H1 (cell line): ENCODE results near the gene BRI3BP. TPM values are rescaled to one million over a fixed set of nuclear protein-coding genes. Genes with fewer than 3 reads are reported as not detected.

Source experiments
- CTCF ChIA-PET: fragments of 300-600 bp; sonication (Branson Sonifier 250); formaldehyde crosslinking; loops from one replicate; lab custom pipeline; 2021; ENCODE audit not compliant: partially characterized antibody; lab: Charles Lee
- POLR2A ChIA-PET: fragments of 300-600 bp; sonication (Branson Sonifier 250); formaldehyde crosslinking; loops from one replicate; lab custom pipeline; 2021; ENCODE audit warnings: inconsistent platforms; ENCODE audit not compliant: partially characterized antibody; lab: Charles Lee
- DNase-seq, 2 experiments: peaks; one replicate each; pipeline versions ENCODE4 v3.0.0 to v3.0.0-alpha.2; 2010 to 2022; ENCODE audit warnings: low spot score in 2 of 2, low read depth in 1 of 2, mixed read lengths in 1 of 2
- FAIRE-seq: peaks from 2 replicates; lab custom pipeline; 2011; peaks lifted over from hg19 to GRCh38; lab: Jason Lieb, UNC
- H2AFZ ChIP-seq: 2 replicates; pipeline ENCODE4 v1.8.1; 2012; ENCODE audit warnings: low read length, inconsistent platforms
- H2AK5ac ChIP-seq: 2 replicates; pipeline ENCODE4 v1.6.1; 2013; ENCODE audit warnings: low read depth, low read length
- H2BK120ac ChIP-seq: replicated peaks from 2 replicates; pipeline ENCODE3; 2013; ENCODE audit warnings: low read depth, low read length, inconsistent platforms
- H2BK12ac ChIP-seq: 2 replicates; pipeline ENCODE4 v1.6.1; 2013; ENCODE audit warnings: low read depth, low read length
- H2BK15ac ChIP-seq: 2 replicates; pipeline ENCODE4 v1.6.1; 2013; ENCODE audit warnings: low read length
- H2BK20ac ChIP-seq: 2 replicates; pipeline ENCODE4 v1.6.1; 2013; ENCODE audit warnings: low read length
- H2BK5ac ChIP-seq: 2 replicates; pipeline ENCODE4 v1.6.1; 2013; ENCODE audit warnings: low read depth, low read length
- H3K14ac ChIP-seq: 2 replicates; pipeline ENCODE4 v1.6.1; 2013; ENCODE audit warnings: inconsistent platforms; ENCODE audit not compliant: insufficient read length
- H3K18ac ChIP-seq: 2 replicates; pipeline ENCODE4 v1.6.1; 2013; ENCODE audit warnings: low read length; ENCODE audit errors: extremely low read depth
- H3K23ac ChIP-seq: 2 replicates; pipeline ENCODE4 v1.6.1; 2013; ENCODE audit warnings: inconsistent platforms; ENCODE audit not compliant: insufficient read length
- H3K23me2 ChIP-seq: 2 replicates; pipeline ENCODE4 v1.6.1; 2013; ENCODE audit warnings: low read depth, low read length
- H3K27ac ChIP-seq: 2 replicates; pipeline ENCODE4 v1.6.1; 2011; ENCODE audit warnings: low read depth, low read length, inconsistent platforms
- H3K27me3 ChIP-seq, 4 experiments: replicated peaks in 1 of 4; 1 replicate in 1 of 4; 2 replicates in 3 of 4; pipeline versions ENCODE4 v1.6.1 to v1.8.1; 2011 to 2013; ENCODE audit warnings: low read length in 3 of 4, mild to moderate bottlenecking in 3 of 4, inconsistent platforms in 2 of 4, mixed read lengths in 2 of 4, moderate library complexity in 1 of 4; ENCODE audit not compliant: control insufficient read depth in 3 of 4, insufficient read depth in 3 of 4; ENCODE audit errors: extremely low read depth in 1 of 4
- H3K36me3 ChIP-seq, 4 experiments: 2 replicates each; pipeline versions ENCODE4 v1.6.1 to v1.8.1; 2011 to 2013; ENCODE audit warnings: mild to moderate bottlenecking in 4 of 4, low read length in 3 of 4, moderate library complexity in 2 of 4, control low read depth in 1 of 4, inconsistent platforms in 1 of 4; ENCODE audit not compliant: insufficient read depth in 4 of 4, control insufficient read depth in 2 of 4
- H3K4ac ChIP-seq: replicated peaks from 2 replicates; pipeline ENCODE3; 2013; ENCODE audit warnings: low read length, low read depth, mixed read lengths, inconsistent platforms; ENCODE audit not compliant: insufficient read length
- H3K4me1 ChIP-seq, 4 experiments: replicated peaks in 1 of 4; 1 replicate in 1 of 4; 2 replicates in 3 of 4; pipeline versions ENCODE4 v1.6.1 to v1.8.1; 2011 to 2013; ENCODE audit warnings: low read length in 3 of 4, inconsistent platforms in 2 of 4, mixed read lengths in 1 of 4; ENCODE audit not compliant: insufficient read depth in 4 of 4, control insufficient read depth in 3 of 4
- H3K4me2 ChIP-seq, 2 experiments: 2 replicates each; pipeline versions ENCODE4 v1.6.1 to v1.8.1; 2011 to 2013; ENCODE audit warnings: low read depth in 2 of 2, low read length in 2 of 2, control low read depth in 1 of 2, inconsistent platforms in 1 of 2, mild to moderate bottlenecking in 1 of 2; ENCODE audit not compliant: insufficient read depth in 1 of 2
- H3K4me3 ChIP-seq, 4 experiments: fragments of 200-600, 300-600 bp in 1 of 4; sonication (generic), shearing (Covaris generic), sonication (Bioruptor Twin) in 1 of 4; 2 replicates each; pipeline versions ENCODE4 v1.5.1 to v1.8.1; 2011 to 2016; ENCODE audit warnings: low read length in 4 of 4, low read depth in 3 of 4, control low read depth in 2 of 4, inconsistent platforms in 2 of 4, mild to moderate bottlenecking in 2 of 4, mixed read lengths in 1 of 4, moderate library complexity in 1 of 4; ENCODE audit not compliant: insufficient read depth in 2 of 4; ENCODE audit errors: extremely low read depth in 1 of 4
- H3K56ac ChIP-seq: replicated peaks from 2 replicates; pipeline ENCODE3; 2013; ENCODE audit warnings: low read depth, mild to moderate bottlenecking, mixed read lengths, low read length, inconsistent platforms; ENCODE audit not compliant: insufficient read length
- H3K79me1 ChIP-seq: 2 replicates; pipeline ENCODE4 v1.6.1; 2013; ENCODE audit warnings: low read depth, low read length, control low read depth
- H3K79me2 ChIP-seq, 2 experiments: 2 replicates each; pipeline versions ENCODE4 v1.6.1 to v1.8.1; 2012 to 2013; ENCODE audit warnings: low read length in 2 of 2, mild to moderate bottlenecking in 2 of 2, inconsistent platforms in 1 of 2; ENCODE audit not compliant: insufficient read depth in 2 of 2, control insufficient read depth in 1 of 2
- H3K9ac ChIP-seq, 4 experiments: replicated peaks in 1 of 4; 1 replicate in 1 of 4; 2 replicates in 3 of 4; pipeline versions ENCODE4 v1.6.1 to v1.8.1; 2011 to 2013; ENCODE audit warnings: low read depth in 3 of 4, low read length in 3 of 4, control low read depth in 2 of 4, mild to moderate bottlenecking in 2 of 4, moderate library complexity in 2 of 4, inconsistent platforms in 1 of 4; ENCODE audit errors: extremely low read depth in 1 of 4
- H3K9me3 ChIP-seq, 2 experiments: 2 replicates each; pipeline versions ENCODE4 v1.6.1 to v1.8.1; 2012 to 2013; ENCODE audit warnings: mild to moderate bottlenecking in 2 of 2, moderate library complexity in 2 of 2, control low read depth in 1 of 2, inconsistent platforms in 1 of 2, low read depth in 1 of 2, low read length in 1 of 2, mixed read lengths in 1 of 2; ENCODE audit not compliant: insufficient read depth in 2 of 2
- H4K20me1 ChIP-seq, 2 experiments: replicated peaks in 1 of 2; 2 replicates each; pipeline versions ENCODE3 to v1.8.1; 2011 to 2013; ENCODE audit warnings: inconsistent platforms in 2 of 2, low read length in 2 of 2, mild to moderate bottlenecking in 1 of 2; ENCODE audit not compliant: insufficient read depth in 2 of 2, control insufficient read depth in 1 of 2
- H4K5ac ChIP-seq: 2 replicates; pipeline ENCODE4 v1.6.1; 2013; ENCODE audit warnings: low read length, low read depth, mixed read lengths, inconsistent platforms; ENCODE audit not compliant: insufficient read length
- H4K8ac ChIP-seq: 2 replicates; pipeline ENCODE4 v1.8.0; 2013; ENCODE audit warnings: mild to moderate bottlenecking, moderate library complexity, low read length, inconsistent platforms; ENCODE audit not compliant: insufficient read depth; ENCODE audit errors: extremely low read depth
- H4K91ac ChIP-seq: replicated peaks from 2 replicates; pipeline ENCODE3; 2013; ENCODE audit warnings: low read length, mixed read lengths, inconsistent platforms; ENCODE audit not compliant: insufficient read length
- ATF3 ChIP-seq: IDR thresholded peaks from 2 replicates; pipeline ENCODE4 v1.6.1; 2011; ENCODE audit warnings: low read depth, mild to moderate bottlenecking, low read length; ENCODE audit not compliant: insufficient read depth
- CBX5 ChIP-seq: fragments of 300-800, 300-1000 bp; sonication (generic); IDR thresholded peaks from 2 replicates; pipeline ENCODE4 v1.7.1; 2016; ENCODE audit warnings: antibody characterized with exemption, low read length, low read depth
- CBX8 ChIP-seq: fragments of 300-800, 300-1000 bp; sonication (generic); IDR thresholded peaks from 2 replicates; pipeline ENCODE4 v1.7.1; 2016; ENCODE audit warnings: low read depth, low read length, borderline replicate concordance
- CHD2 ChIP-seq: IDR thresholded peaks from 2 replicates; pipeline ENCODE4 v1.6.1; 2012; ENCODE audit warnings: low read length, improper control_type of control experiment
- CTBP2 ChIP-seq: IDR thresholded peaks from 2 replicates; pipeline ENCODE4 v1.7.0; 2011; ENCODE audit warnings: borderline replicate concordance, mild to moderate bottlenecking, moderate library complexity, mixed read lengths, low read length; ENCODE audit not compliant: insufficient read depth, insufficient read length
- KDM1A ChIP-seq: fragments of 200-600, 300-600 bp; sonication (generic); IDR thresholded peaks from 2 replicates; pipeline ENCODE4 v1.7.1; 2016; ENCODE audit warnings: mild to moderate bottlenecking, low read length, borderline replicate concordance
- KDM5A ChIP-seq: fragments of 200-600 bp; IDR thresholded peaks from 2 replicates; pipeline ENCODE4 v1.7.1; 2012; ENCODE audit warnings: mild to moderate bottlenecking, low read length, inconsistent platforms, mixed read lengths
- POU5F1 ChIP-seq: IDR thresholded peaks from 2 replicates; pipeline ENCODE4 v1.6.1; 2011; ENCODE audit warnings: low read depth, mild to moderate bottlenecking, low read length, moderate library complexity
- SUZ12 ChIP-seq: fragments of 200-600 bp; sonication (generic); IDR thresholded peaks from 2 replicates; pipeline ENCODE4 v1.6.1; 2012; ENCODE audit warnings: mild to moderate bottlenecking, inconsistent platforms, low read length, moderate library complexity, mixed read lengths
- TAF1 ChIP-seq: IDR thresholded peaks from 2 replicates; pipeline ENCODE4 v1.6.1; 2011; ENCODE audit warnings: mild to moderate bottlenecking, low read depth, low read length
- USF2 ChIP-seq: IDR thresholded peaks from 2 replicates; pipeline ENCODE4 v1.6.1; 2011; ENCODE audit warnings: low read length, improper control_type of control experiment
- WGBS, 2 experiments: shearing (Covaris generic) in 1 of 2; methylation state at CpG; one replicate each; pipeline versions ENCODE4 v1.1.6 to v1.1.7; 2013 to 2015; ENCODE audit warnings: low lambda C conversion rate in 2 of 2, mixed read lengths in 2 of 2, inconsistent platforms in 1 of 2, low coverage in 1 of 2, missing lambda C conversion rate in 1 of 2; ENCODE audit not compliant: insufficient replicate concordance in 2 of 2, insufficient coverage in 1 of 2, insufficient read length in 1 of 2; ENCODE audit errors: extremely low coverage in 1 of 2, missing lambda C conversion rate in 1 of 2; 5-methylcytosine and 5-hydroxymethylcytosine counted together
- polyA plus RNA-seq, 7 experiments: library from polyadenylated mRNA; depleted of rRNA in 3 of 7; stranded (reverse) in 5 of 7; unstranded in 2 of 7; fragments of >200 nt in 5 of 7; fragments of 200-250 nt in 2 of 7; gene quantifications; 1 replicate in 5 of 7; 2 replicates in 1 of 7; 4 replicates in 1 of 7; pipeline versions ENCODE4 v1.2.1 to v1.2.3, GENCODE V29; 2011 to 2013; ENCODE audit warnings: missing spikeins in 2 of 7, mixed read lengths in 2 of 7
- total RNA-seq: library from RNA; stranded (reverse); fragmentation: NEBNext Ultra II Directional; extraction: Animal tissue kit (Norgen Biotek cat#: 25700); gene quantifications from 2 replicates; pipeline ENCODE4 v1.2.1, GENCODE V29; 2021

BRI3BP gene
- total and polyA plus RNA-seq, 2 of the 8 experiments (the other 6 are each of a cell fraction or from before 2014, with no cell fraction given): 5.4 to 14.2 TPM

DNA sequence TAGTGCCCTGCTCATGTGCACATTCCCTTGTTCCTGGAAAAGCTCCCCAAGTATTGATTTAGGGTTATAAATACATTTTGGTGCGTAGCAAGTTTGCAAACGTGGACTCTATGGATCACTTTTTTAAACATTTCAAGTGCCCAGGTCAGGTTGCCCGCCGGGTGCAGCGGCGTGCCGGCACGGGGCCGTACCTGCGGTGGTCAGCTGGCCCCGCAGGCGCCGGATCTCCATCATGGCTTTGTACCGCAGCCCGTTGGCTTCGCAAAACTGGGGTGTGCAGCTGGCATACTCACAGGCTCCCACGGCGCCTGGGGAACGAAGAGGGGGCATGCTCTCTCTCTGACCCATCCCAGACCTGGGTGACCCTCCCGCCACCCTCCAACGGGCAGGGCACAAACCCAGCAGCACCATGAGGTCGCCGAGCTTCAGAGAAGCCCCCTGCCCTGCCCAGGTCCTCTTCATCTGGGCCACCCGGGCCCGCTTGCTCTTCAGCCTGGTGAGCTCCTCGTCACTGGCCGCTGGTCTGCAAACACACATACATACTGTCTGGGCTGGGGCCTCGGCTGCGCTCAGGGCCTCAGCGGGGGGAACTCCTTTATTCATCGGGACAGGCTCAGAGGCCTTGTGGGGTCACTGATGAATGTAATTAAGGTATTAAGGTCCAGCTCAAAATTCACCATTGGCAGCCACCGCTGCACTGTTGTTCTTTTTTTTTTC lies 39.6 kb upstream of the BRI3BP start:
- Histone ChIP-seq H2AFZ (no peak overlapping the region), H2BK20ac (no peak overlapping the region), H3K14ac (no peak overlapping the region), H3K27me3 (no peaks in the 10 kb centered on the region), H4K8ac (no peak overlapping the region), H2BK15ac (no peak overlapping the region), H2BK120ac (no peak overlapping the region), H4K91ac (no peak overlapping the region), H3K4me2 (no peak overlapping the region), H2AK5ac (no peak overlapping the region), H3K79me1 (no peaks in the 10 kb centered on the region), H3K9ac (no peak overlapping the region), H3K23me2 (no peaks in the 10 kb centered on the region), H4K5ac (no peak overlapping the region), H3K36me3 (peaks cover 23 to 55% (median 53%) of the 10 kb centered on the region in 4 experiments), H4K20me1 (peaks cover 0 to 5% of the 10 kb centered on the region in 2 experiments)
- POLR2A ChIA-PET: interaction anchor here (0.9 to 2.8 kb wide), 4 partner anchors 8 to 18 kb away, joined by 3 to 8 read pairs (median 4); no protein-coding TSS in a partner anchor
- 93% methylated on average over 32 of the region's 32 CpGs; no CpG with 5 or more reads in 1 of the 2 experiments for WGBS, 2 experiments
- no peak for FAIRE-seq
- TF ChIP-seq USF2 (no peak), CBX5 (no peak), TAF1 (no peak), CBX8 (no peak), KDM5A (no peak), CTBP2 (no peak), POU5F1 (no peak), CHD2 (no peak), ATF3 (no peak), SUZ12 (no peak), KDM1A (no peak)
- TF ChIP-seq, all 59 proteins: peak for 0
- Histone ChIP-seq H2BK12ac (no peak overlapping the region), H3K18ac (no peak overlapping the region), H3K79me2 (no peaks in the 10 kb centered on the region), H3K4me3 (no peak overlapping the region), H3K27ac (no peak overlapping the region), H3K4me1 (no peaks in the 10 kb centered on the region), H3K9me3 (no peaks in the 10 kb centered on the region), H3K23ac (no peak overlapping the region), H3K56ac (no peak overlapping the region), H3K4ac (no peak overlapping the region), H2BK5ac (no peak overlapping the region)
- CTCF ChIA-PET: interaction anchor here (1.1 to 1.7 kb wide), 3 partner anchors 55 to 135 kb away, joined by 3 to 4 read pairs (median 4); no protein-coding TSS in a partner anchor
- DNase-seq: no peak
